GM12872 (cell line): ENCODE measurements around the gene DNASE1.

ENCODE experiments used
- TF ChIP-seq, protein P1 (sequence below): IDR thresholded peaks from 3 replicates; pipeline ENCODE4 v1.5.1; 2011; ENCODE audit warnings: low read depth, mild to moderate bottlenecking, low read length, moderate library complexity; ENCODE audit not compliant: insufficient read depth

The DNASE1 gene

DNA sequence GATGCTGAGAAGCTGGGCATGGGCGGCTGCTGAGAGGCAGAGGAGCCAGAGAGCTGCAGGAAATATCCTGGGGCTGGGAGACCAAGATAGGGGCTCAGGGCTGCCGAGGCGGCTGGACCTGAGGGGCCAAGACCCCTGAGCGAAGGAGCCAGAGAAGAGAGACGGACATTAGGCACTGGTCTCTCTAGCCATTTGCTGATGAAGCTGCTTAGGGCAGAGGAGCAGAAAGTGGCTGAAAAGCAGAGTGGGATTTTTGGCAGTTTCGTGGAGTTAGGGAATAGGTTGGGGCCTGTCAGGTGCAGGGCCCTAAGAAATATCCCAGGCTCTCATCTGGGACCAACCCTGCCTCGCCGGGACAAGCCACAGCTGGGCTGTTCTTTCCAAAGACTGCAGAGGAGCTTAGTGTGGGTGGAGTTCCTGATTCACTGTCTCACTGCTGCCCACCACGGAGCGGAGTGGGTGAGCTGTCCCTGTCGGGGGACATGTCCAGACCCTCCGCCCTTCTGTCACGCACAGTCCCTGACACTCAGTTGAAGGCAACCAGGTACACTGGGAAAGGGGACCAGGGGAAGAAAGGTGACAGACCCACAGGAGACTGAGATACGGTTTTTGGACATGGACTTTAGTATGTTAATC, 11.3 kb upstream of the DNASE1 start:
- TF ChIP-seq, protein P1, sequence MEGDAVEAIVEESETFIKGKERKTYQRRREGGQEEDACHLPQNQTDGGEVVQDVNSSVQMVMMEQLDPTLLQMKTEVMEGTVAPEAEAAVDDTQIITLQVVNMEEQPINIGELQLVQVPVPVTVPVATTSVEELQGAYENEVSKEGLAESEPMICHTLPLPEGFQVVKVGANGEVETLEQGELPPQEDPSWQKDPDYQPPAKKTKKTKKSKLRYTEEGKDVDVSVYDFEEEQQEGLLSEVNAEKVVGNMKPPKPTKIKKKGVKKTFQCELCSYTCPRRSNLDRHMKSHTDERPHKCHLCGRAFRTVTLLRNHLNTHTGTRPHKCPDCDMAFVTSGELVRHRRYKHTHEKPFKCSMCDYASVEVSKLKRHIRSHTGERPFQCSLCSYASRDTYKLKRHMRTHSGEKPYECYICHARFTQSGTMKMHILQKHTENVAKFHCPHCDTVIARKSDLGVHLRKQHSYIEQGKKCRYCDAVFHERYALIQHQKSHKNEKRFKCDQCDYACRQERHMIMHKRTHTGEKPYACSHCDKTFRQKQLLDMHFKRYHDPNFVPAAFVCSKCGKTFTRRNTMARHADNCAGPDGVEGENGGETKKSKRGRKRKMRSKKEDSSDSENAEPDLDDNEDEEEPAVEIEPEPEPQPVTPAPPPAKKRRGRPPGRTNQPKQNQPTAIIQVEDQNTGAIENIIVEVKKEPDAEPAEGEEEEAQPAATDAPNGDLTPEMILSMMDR: no peak

DNA sequence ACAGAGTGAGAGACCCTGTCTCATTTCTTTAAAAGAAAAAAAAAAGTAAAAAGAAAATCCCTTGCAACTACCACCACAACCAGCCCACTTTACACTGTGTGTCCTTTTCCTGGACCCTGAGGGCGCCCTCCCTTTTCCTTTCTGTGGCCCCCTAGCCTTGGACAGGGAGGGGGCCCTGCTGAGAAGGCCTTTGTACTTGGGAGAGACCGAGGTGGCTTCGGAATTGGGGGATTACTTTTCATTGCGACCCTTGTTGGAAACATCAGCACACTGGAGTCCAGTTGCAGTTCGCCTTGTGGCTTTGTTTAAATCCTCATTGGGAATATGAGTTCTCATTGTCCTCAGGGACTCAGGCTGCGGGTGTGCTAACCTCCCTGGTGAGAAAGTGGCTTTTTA, 9.4 kb upstream of the DNASE1 start:
- TF ChIP-seq, protein P1: no peak

DNA sequence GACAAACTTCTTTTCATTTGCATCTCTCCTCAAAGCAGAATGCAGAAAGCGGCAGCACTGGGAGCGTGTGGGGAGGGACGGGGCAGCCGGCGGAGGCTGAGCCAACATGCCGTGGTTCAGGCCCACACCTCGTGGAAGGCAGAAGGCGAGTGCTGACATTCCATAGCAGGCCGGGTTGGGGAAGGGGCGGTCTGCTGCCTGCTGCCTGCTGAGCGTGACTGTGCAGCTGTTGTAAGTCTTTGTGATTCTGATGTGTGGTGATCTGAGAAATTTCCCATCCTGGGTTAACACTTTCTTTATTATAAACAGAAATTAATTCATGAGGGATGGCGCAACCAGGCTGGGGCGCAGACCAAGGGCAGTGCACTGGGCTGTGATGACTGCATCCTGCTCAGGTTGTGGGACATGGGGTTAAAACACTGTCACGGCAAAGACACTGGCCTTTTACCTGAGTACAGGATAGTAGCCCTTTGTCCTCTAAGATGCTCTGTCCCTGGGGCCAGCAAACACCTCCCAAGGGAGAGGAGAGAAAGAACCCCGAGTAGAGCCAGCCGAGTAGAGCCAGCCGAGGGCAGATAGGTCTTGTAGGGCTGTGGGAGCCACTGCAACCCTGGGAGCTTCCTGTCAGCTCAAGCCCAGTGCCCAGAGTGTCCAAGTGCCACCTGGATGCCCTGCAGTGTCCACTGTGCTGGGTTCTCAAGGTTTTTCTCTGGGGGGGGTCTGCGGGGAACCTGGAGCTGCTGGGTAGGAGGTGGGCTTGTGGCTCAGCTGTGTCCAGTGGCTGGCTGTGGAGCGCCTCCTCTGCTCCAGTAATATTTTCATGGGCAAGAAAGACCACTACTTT, 8.8 kb upstream of the DNASE1 start:
- TF ChIP-seq, protein P1: no peak

DNA sequence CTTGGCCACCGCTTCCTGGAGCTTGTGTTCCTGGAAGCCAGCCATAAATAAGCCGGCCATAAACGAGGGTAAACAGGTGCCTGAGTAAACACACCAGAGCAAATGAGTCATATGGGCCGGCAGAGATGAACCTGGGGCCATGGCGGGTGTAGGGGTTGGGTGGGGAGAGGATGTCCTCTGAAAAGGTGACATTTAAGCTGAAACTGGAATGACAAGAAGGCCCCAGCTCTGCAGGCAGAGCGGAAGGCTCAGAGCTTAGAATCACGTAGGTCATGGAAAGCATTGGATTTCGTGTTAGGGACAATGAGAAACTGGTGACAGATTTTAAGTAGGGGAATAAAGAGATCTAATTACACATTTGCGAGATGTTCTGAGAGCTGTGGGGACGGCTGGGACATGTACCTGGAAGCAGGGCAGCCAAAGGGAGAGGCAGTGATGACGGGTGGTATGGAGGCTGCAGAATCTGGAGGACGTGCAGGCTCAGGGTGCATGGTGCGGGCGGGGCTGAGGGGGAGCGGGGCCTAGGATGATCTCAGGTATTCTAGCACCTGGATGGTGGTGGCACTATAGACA, 8.1 kb upstream of the DNASE1 start:
- TF ChIP-seq, protein P1: no peak

DNA sequence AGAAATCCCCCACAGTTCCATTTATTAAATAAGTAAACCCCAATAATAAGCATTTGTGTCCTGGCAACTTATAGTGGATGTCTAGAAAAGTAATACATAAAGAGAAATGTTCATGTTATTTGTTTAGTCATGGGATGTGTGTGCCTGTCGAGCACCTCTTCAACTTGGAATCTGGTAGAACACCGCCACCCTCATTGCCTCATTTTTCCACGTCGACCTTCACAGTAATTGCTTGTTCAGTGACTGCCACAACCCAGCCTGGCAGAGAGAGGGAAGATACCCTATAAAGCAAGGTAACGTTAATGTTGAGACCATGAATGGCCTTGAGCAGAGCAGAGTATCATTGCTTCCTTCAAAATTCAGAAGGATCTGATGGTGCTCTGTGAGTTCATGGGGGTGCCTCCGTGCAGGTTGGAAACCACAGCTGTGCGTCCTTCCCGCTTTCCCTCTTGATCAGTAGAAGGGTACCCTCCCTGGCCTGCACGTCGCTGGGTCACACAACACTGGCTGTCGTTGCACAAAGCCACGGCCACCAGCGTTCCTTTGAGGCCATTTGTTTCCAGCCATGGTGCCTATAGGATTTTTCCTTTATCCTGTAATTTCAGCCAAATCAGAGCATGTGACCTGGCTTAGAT, 3.7 kb upstream of the DNASE1 start:
- TF ChIP-seq, protein P1: no peak

DNA sequence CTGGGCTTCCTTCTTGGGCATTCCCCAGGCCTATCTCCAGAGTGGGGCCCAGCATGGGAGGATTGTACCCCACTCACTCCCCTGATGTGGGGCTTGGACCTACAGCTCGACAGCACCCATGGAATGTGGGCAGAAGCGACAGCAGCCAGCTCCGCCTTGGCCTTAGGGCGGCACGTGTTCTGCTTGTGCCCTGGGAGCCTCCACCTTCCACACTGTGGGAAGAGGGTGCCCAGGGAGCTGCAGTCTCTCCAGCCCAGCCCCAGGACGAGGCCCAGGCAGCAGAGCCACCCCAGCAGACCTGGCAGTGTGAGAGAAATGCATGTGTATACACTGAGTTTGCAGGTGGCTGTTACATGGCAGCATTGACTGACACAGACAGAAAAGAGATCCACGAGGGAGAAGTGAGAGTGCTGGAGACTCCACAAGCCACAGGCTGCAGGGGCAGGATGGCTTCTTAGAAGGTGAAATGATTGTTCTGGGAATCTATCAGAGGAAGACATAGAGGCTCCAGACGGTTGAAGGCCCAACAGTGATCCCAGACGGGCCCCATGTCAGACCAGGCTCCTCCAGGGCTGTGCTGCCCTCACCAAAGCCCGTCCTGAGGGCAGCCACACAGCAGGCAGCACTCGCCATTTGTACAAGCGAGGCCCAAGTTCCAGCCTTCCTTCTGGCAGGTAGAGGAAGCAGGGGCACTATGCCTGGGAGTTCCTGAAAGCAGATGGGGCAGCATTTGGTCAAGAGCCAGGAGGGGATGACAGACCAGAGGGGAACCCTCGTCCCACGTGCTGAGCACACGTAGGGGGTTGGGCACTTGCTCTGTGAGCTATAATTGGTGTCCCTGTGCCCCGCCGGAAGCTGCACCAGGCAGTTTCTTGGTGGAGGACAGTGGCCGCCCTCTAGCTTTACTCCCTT, 2.8 kb upstream of the DNASE1 start:
- TF ChIP-seq, protein P1: no peak
